ENCODE results near the gene MICAL2.
"Not testable (repeated sequence)": the region's sequence is repeated elsewhere in the genome, so short reads cannot be mapped to it uniquely, and the experiment has no call there.

The MICAL2 gene

GRCh38 chr11:12146678-12147077 is 36.3 kb downstream of the MICAL2 start:
- H3K27me3 ChIP-seq (replicated peaks in 2 of 5; ENCODE audit: control insufficient read depth in 4 of 5, insufficient read depth in 5 of 5, low read length in 4 of 5); H3K27ac ChIP-seq (ENCODE audit: insufficient read depth in 1 of 2, low read depth in 1 of 2, low read length in 2 of 2, poor library complexity in 1 of 2, severe bottlenecking in 2 of 2); POLR2A ChIA-PET; DNase-seq; H3K9me3 ChIP-seq (ENCODE audit: control extremely low read depth in 1 of 5, control insufficient read depth in 4 of 5, insufficient read depth in 2 of 5, low read depth in 1 of 5, low read length in 4 of 5); H3K36me3 ChIP-seq (ENCODE audit: control insufficient read depth in 4 of 4, insufficient read depth in 4 of 4, low read length in 3 of 4); H3K4me3 ChIP-seq (ENCODE audit: control insufficient read depth in 1 of 7, extremely low read depth in 1 of 7, insufficient read depth in 4 of 7, low read depth in 2 of 7, low read length in 6 of 7): not testable (repeated sequence)
- H3K4me1 ChIP-seq (ENCODE audit: control extremely low read depth in 1 of 4, control insufficient read depth in 4 of 4, insufficient read depth in 4 of 4, low read length in 3 of 4) = peaks cover 9 to 52% (median 15%) of the 10 kb centered on the region in 4 experiments
- WGBS (ENCODE audit: insufficient coverage) = 100% methylated on average over 1 of the region's 3 CpGs
- CTCF ChIA-PET = interaction anchor here (0.8 kb wide), 1 partner anchor 8 kb away, joined by 3 read pairs; no protein-coding TSS in a partner anchor

GRCh38 chr11:12147827-12148226 is 37.4 kb downstream of the MICAL2 start:
- Histone ChIP-seq H3K9me3 (ENCODE audit: control extremely low read depth in 1 of 5, control insufficient read depth in 4 of 5, insufficient read depth in 2 of 5, low read depth in 1 of 5, low read length in 4 of 5) (no peaks in the 10 kb centered on the region), H3K27me3 (replicated peaks in 2 of 5; ENCODE audit: control insufficient read depth in 4 of 5, insufficient read depth in 5 of 5, low read length in 4 of 5) (no peaks in the 10 kb centered on the region), H3K27ac (ENCODE audit: insufficient read depth in 1 of 2, low read depth in 1 of 2, low read length in 2 of 2, poor library complexity in 1 of 2, severe bottlenecking in 2 of 2) (no peak overlapping the region), H3K36me3 (ENCODE audit: control insufficient read depth in 4 of 4, insufficient read depth in 4 of 4, low read length in 3 of 4) (no peaks in the 10 kb centered on the region), H3K4me3 (ENCODE audit: control insufficient read depth in 1 of 7, extremely low read depth in 1 of 7, insufficient read depth in 4 of 7, low read depth in 2 of 7, low read length in 6 of 7) (no peak overlapping the region), H3K4me1 (ENCODE audit: control extremely low read depth in 1 of 4, control insufficient read depth in 4 of 4, insufficient read depth in 4 of 4, low read length in 3 of 4) (peaks cover 6 to 53% (median 23%) of the 10 kb centered on the region in 4 experiments)
- ChIA-PET POLR2A (interaction anchor here (0.7 kb wide), 1 partner anchor 77 kb away, joined by 3 read pairs; no protein-coding TSS in a partner anchor), CTCF (interaction anchor here (0.8 to 2.0 kb wide), 3 partner anchors 9 to 24 kb away, joined by 3 to 5 read pairs (median 4); no protein-coding TSS in a partner anchor)
- WGBS (ENCODE audit: insufficient coverage) = 75% methylated on average over 4 of the region's 5 CpGs
- no peak for DNase-seq

- ChIA-PET POLR2A (no interaction called here), CTCF (interaction anchor here (1.4 to 2.0 kb wide), 2 partner anchors 12 to 24 kb away, joined by 4 to 5 read pairs; no protein-coding TSS in a partner anchor)
- H3K27me3 ChIP-seq (replicated peaks in 2 of 5; ENCODE audit: control insufficient read depth in 4 of 5, insufficient read depth in 5 of 5, low read length in 4 of 5) = no peaks in the 10 kb centered on the region
- H3K27ac ChIP-seq (ENCODE audit: insufficient read depth in 1 of 2, low read depth in 1 of 2, low read length in 2 of 2, poor library complexity in 1 of 2, severe bottlenecking in 2 of 2) = no peak overlapping the region
- H3K36me3 ChIP-seq (ENCODE audit: control insufficient read depth in 4 of 4, insufficient read depth in 4 of 4, low read length in 3 of 4) = no peaks in the 10 kb centered on the region
- DNase-seq = no peak
- WGBS (ENCODE audit: insufficient coverage) = 91% methylated on average over 2 of the region's 3 CpGs
- no peaks in the 10 kb centered on the region for H3K9me3 ChIP-seq (ENCODE audit: control extremely low read depth in 1 of 5, control insufficient read depth in 4 of 5, insufficient read depth in 2 of 5, low read depth in 1 of 5, low read length in 4 of 5)
- peaks cover 6 to 55% (median 25%) of the 10 kb centered on the region in 4 experiments for H3K4me1 ChIP-seq (ENCODE audit: control extremely low read depth in 1 of 4, control insufficient read depth in 4 of 4, insufficient read depth in 4 of 4, low read length in 3 of 4)
- no peak overlapping the region for H3K4me3 ChIP-seq (ENCODE audit: control insufficient read depth in 1 of 7, extremely low read depth in 1 of 7, insufficient read depth in 4 of 7, low read depth in 2 of 7, low read length in 6 of 7)
Measured at GRCh38 chr11:12148466-12148865, 38.1 kb downstream of the MICAL2 start.

GRCh38 chr11:12148882-12149281 is 38.5 kb downstream of the MICAL2 start:
- Histone ChIP-seq H3K4me3 (ENCODE audit: control insufficient read depth in 1 of 7, extremely low read depth in 1 of 7, insufficient read depth in 4 of 7, low read depth in 2 of 7, low read length in 6 of 7) (no peak overlapping the region), H3K27me3 (replicated peaks in 2 of 5; ENCODE audit: control insufficient read depth in 4 of 5, insufficient read depth in 5 of 5, low read length in 4 of 5) (no peaks in the 10 kb centered on the region), H3K27ac (ENCODE audit: insufficient read depth in 1 of 2, low read depth in 1 of 2, low read length in 2 of 2, poor library complexity in 1 of 2, severe bottlenecking in 2 of 2) (no peak overlapping the region), H3K9me3 (ENCODE audit: control extremely low read depth in 1 of 5, control insufficient read depth in 4 of 5, insufficient read depth in 2 of 5, low read depth in 1 of 5, low read length in 4 of 5) (no peaks in the 10 kb centered on the region), H3K4me1 (ENCODE audit: control extremely low read depth in 1 of 4, control insufficient read depth in 4 of 4, insufficient read depth in 4 of 4, low read length in 3 of 4) (peaks cover 6 to 57% (median 25%) of the 10 kb centered on the region in 4 experiments), H3K36me3 (ENCODE audit: control insufficient read depth in 4 of 4, insufficient read depth in 4 of 4, low read length in 3 of 4) (no peaks in the 10 kb centered on the region)
- 93% methylated on average over 4 of the region's 4 CpGs for WGBS (ENCODE audit: insufficient coverage)
- ChIA-PET CTCF (interaction anchor here (1.4 to 2.0 kb wide), 2 partner anchors 12 to 25 kb away, joined by 4 to 5 read pairs; no protein-coding TSS in a partner anchor), POLR2A (no interaction called here)
- no peak for DNase-seq

DNA sequence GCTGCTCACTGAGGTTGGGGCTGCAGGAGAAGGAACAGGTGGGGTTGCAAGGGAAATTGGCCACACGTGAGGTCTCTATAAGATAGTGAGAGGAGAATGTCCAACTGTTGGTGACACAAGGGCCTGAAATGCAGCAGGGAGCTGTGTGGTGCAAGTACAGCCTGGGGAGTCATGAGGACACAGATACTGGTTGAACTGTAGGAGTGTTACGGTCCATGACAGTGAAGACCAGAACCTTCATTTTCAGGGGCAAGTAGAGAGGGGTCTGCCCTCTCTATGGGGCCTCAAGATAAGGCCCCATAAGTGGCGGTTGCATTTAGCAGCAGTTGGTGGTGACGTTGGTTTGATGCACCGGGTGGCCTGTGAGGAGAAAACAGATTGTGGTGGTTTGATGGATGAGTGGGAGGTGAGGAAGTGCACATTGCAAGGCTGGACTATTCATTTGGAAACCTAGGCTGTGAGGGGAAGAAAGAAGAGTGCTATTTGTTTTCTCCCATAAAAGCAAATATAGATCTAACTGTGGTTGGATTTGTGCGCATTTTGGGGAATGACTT is 39.4 kb downstream of the MICAL2 start:
- peak; percentile 56 to 95 (median 91) for DNase-seq
- no peaks in the 10 kb centered on the region for H3K27me3 ChIP-seq (replicated peaks in 2 of 5; ENCODE audit: control insufficient read depth in 4 of 5, insufficient read depth in 5 of 5, low read length in 4 of 5)
- no peaks in the 10 kb centered on the region for H3K9me3 ChIP-seq (ENCODE audit: control extremely low read depth in 1 of 5, control insufficient read depth in 4 of 5, insufficient read depth in 2 of 5, low read depth in 1 of 5, low read length in 4 of 5)
- peaks cover 3 to 53% (median 22%) of the 10 kb centered on the region in 4 experiments for H3K4me1 ChIP-seq (ENCODE audit: control extremely low read depth in 1 of 4, control insufficient read depth in 4 of 4, insufficient read depth in 4 of 4, low read length in 3 of 4)
- H3K36me3 ChIP-seq (ENCODE audit: control insufficient read depth in 4 of 4, insufficient read depth in 4 of 4, low read length in 3 of 4) = no peaks in the 10 kb centered on the region
- ChIA-PET CTCF (interaction anchor here (1.4 kb wide), 1 partner anchor 12 kb away, joined by 4 read pairs; no protein-coding TSS in a partner anchor), POLR2A (no interaction called here)
- whole genome bisulfite sequencing (ENCODE audit: insufficient coverage) = 46% methylated on average over 5 of the region's 6 CpGs
- H3K4me3 ChIP-seq (ENCODE audit: control insufficient read depth in 1 of 7, extremely low read depth in 1 of 7, insufficient read depth in 4 of 7, low read depth in 2 of 7, low read length in 6 of 7) = no peak overlapping the region
- H3K27ac ChIP-seq (ENCODE audit: insufficient read depth in 1 of 2, low read depth in 1 of 2, low read length in 2 of 2, poor library complexity in 1 of 2, severe bottlenecking in 2 of 2) = no peak overlapping the region

DNA sequence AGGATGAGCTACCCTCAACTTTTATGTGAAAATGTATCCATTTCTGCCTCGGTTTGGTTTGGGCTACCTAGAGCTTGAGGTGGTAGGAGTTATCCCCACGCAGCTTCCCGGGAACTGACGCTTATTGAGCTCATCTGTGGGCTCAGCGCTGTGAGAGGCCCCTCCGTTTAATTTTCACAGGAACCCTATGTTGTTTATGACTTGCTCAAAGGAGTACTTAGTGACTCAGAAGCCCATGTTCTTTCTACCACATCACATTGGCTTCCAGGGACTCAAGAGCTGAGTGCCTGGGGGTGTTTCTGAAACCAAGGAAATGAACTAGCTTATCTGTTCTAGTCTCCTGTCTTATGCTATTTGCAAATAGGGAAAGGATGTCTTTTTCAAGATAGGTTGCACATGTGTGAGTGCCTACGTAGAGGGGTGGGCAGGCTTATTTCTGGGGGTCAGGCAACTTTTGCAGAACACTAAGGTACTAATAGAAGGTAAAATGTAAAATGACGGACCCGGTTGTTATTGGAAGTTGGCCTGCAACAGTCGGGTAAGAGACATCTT is 40.5 kb downstream of the MICAL2 start:
- CTCF ChIA-PET = interaction anchor here (0.9 to 3.0 kb wide), 7 partner anchors 8 to 135 kb away, joined by 3 to 13 read pairs (median 4); no protein-coding TSS in a partner anchor
- POLR2A ChIA-PET = interaction anchor here (1.1 kb wide), 1 partner anchor 27 kb away, joined by 3 read pairs; no protein-coding TSS in a partner anchor

DNA sequence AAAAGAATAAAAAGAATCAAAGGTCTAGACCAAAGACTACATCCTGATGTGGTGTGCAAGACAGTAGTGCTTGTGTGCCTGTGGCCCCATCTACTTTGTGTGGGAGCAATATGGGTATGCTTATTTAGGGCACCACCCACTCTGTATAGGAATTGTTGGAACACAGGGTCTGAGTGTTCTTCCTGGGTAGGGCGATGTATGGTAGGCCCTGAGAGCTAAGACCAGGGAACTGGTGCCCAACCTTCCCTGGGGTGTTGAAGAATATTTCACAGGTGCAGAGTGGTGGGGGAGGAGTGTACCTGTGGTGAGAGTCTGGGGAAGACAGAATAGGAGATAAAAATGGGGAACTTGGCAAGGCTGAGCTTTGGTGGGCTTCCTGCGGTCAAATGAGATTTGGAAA is 41.9 kb downstream of the MICAL2 start:
- no peaks in the 10 kb centered on the region for H3K9me3 ChIP-seq (ENCODE audit: control extremely low read depth in 1 of 5, control insufficient read depth in 4 of 5, insufficient read depth in 2 of 5, low read depth in 1 of 5, low read length in 4 of 5)
- H3K27ac ChIP-seq (ENCODE audit: insufficient read depth in 1 of 2, low read depth in 1 of 2, low read length in 2 of 2, poor library complexity in 1 of 2, severe bottlenecking in 2 of 2) = no peak overlapping the region
- ChIA-PET CTCF (interaction anchor here (0.8 to 3.0 kb wide), 3 partner anchors 12 to 73 kb away, joined by 3 to 13 read pairs (median 3); no protein-coding TSS in a partner anchor), POLR2A (no interaction called here)
- peaks cover 3 to 71% (median 34%) of the 10 kb centered on the region in 4 experiments for H3K4me1 ChIP-seq (ENCODE audit: control extremely low read depth in 1 of 4, control insufficient read depth in 4 of 4, insufficient read depth in 4 of 4, low read length in 3 of 4)
- WGBS (ENCODE audit: insufficient coverage) = no CpG with 5 or more reads among the region's 2 CpGs
- H3K4me3 ChIP-seq (ENCODE audit: control insufficient read depth in 1 of 7, extremely low read depth in 1 of 7, insufficient read depth in 4 of 7, low read depth in 2 of 7, low read length in 6 of 7) = no peak overlapping the region
- H3K36me3 ChIP-seq (ENCODE audit: control insufficient read depth in 4 of 4, insufficient read depth in 4 of 4, low read length in 3 of 4) = no peaks in the 10 kb centered on the region
- DNase-seq = peak in 2 of 3 donors; percentile 58 to 70
- H3K27me3 ChIP-seq (replicated peaks in 2 of 5; ENCODE audit: control insufficient read depth in 4 of 5, insufficient read depth in 5 of 5, low read length in 4 of 5) = no peaks in the 10 kb centered on the region

More for the DNA sequence above, 40.5 kb downstream of the MICAL2 start:
- Histone ChIP-seq H3K9me3 (ENCODE audit: control extremely low read depth in 1 of 5, control insufficient read depth in 4 of 5, insufficient read depth in 2 of 5, low read depth in 1 of 5, low read length in 4 of 5) (no peaks in the 10 kb centered on the region), H3K27me3 (replicated peaks in 2 of 5; ENCODE audit: control insufficient read depth in 4 of 5, insufficient read depth in 5 of 5, low read length in 4 of 5) (no peaks in the 10 kb centered on the region), H3K36me3 (ENCODE audit: control insufficient read depth in 4 of 4, insufficient read depth in 4 of 4, low read length in 3 of 4) (no peaks in the 10 kb centered on the region), H3K27ac (ENCODE audit: insufficient read depth in 1 of 2, low read depth in 1 of 2, low read length in 2 of 2, poor library complexity in 1 of 2, severe bottlenecking in 2 of 2) (no peak overlapping the region), H3K4me3 (ENCODE audit: control insufficient read depth in 1 of 7, extremely low read depth in 1 of 7, insufficient read depth in 4 of 7, low read depth in 2 of 7, low read length in 6 of 7) (no peak overlapping the region), H3K4me1 (ENCODE audit: control extremely low read depth in 1 of 4, control insufficient read depth in 4 of 4, insufficient read depth in 4 of 4, low read length in 3 of 4) (peaks cover 3 to 57% (median 22%) of the 10 kb centered on the region in 4 experiments)
- DNase-seq = peak in 2 of 3 donors; percentile 64 to 80
- WGBS (ENCODE audit: insufficient coverage) = 87% methylated on average over 10 of the region's 10 CpGs

All from common myeloid progenitor, CD34-positive (primary cell).